ENCODE results near the gene EIF1AD.

GRCh38 chr11:66015454-66015881 is 13.5 kb upstream of the EIF1AD start:
- TF ChIP-seq, protein P1, sequence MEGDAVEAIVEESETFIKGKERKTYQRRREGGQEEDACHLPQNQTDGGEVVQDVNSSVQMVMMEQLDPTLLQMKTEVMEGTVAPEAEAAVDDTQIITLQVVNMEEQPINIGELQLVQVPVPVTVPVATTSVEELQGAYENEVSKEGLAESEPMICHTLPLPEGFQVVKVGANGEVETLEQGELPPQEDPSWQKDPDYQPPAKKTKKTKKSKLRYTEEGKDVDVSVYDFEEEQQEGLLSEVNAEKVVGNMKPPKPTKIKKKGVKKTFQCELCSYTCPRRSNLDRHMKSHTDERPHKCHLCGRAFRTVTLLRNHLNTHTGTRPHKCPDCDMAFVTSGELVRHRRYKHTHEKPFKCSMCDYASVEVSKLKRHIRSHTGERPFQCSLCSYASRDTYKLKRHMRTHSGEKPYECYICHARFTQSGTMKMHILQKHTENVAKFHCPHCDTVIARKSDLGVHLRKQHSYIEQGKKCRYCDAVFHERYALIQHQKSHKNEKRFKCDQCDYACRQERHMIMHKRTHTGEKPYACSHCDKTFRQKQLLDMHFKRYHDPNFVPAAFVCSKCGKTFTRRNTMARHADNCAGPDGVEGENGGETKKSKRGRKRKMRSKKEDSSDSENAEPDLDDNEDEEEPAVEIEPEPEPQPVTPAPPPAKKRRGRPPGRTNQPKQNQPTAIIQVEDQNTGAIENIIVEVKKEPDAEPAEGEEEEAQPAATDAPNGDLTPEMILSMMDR (IDR thresholded peaks at IDR 0.05) = no peak
- TF ChIP-seq POLR2A (IDR thresholded peaks at IDR 0.05) = no peak
- TF ChIP-seq POLR2AphosphoS5 (IDR thresholded peaks at IDR 0.05) = no peak
- no peak for TF ChIP-seq EP300 (IDR thresholded peaks at IDR 0.05)
